ENCODE results near the gene AK2.

GRCh38 chr1:33029921-33030320, 6.8 kb downstream of the AK2 start:
- TF ChIP-seq CTCF (IDR thresholded peaks at IDR 0.05) (no peak), POLR2A (IDR thresholded peaks at IDR 0.05; ENCODE audit: low read depth) (no peak)

Data from esophagus muscularis mucosa (tissue), 3 donors.